IMR-90 (cell line): Measurements from ENCODE around the gene RANBP6. TPM values are rescaled to one million over a fixed set of nuclear protein-coding genes. Genes with fewer than 3 reads are reported as not detected.

Source experiments
- ATAC-seq: fragments of 200-7000 bp; cut with Tn5 transposase; 2 replicates; pipeline ENCODE4 v1.9.1; 2020; ENCODE audit warnings: low read depth, mild to moderate bottlenecking, moderate library complexity
- BruUV-seq: library from RNA; stranded (reverse); fragments of 400-500 nt; replicated peaks from 2 replicates; lab custom pipeline; 2021; lab: Mats Ljungman, UMichigan
- CTCF ChIA-PET: fragments of 300-600 bp; formaldehyde crosslinking; extraction: SDS; loops from one replicate; lab custom pipeline; 2021; ENCODE audit warnings: antibody characterized with exemption; lab: Yijun Ruan, JAX
- POLR2A ChIA-PET: fragments of 300-600 bp; sonication (Branson Sonifier 250); formaldehyde crosslinking; loops from one replicate; lab custom pipeline; 2022; ENCODE audit warnings: antibody characterized with exemption; ENCODE audit not compliant: unreplicated experiment; lab: Charles Lee
- DNase-seq: peaks from one replicate; pipeline ENCODE4 v3.0.0; 2013
- H2AFZ ChIP-seq: replicated peaks from 2 replicates; pipeline ENCODE3; 2013; ENCODE audit warnings: low read length, mild to moderate bottlenecking; ENCODE audit not compliant: poor library complexity
- H2AK5ac ChIP-seq: 2 replicates; pipeline ENCODE4 v1.6.1; 2013; ENCODE audit warnings: low read depth, low read length, inconsistent platforms
- H2AK9ac ChIP-seq: replicated peaks from 2 replicates; pipeline ENCODE3; 2013; ENCODE audit warnings: mild to moderate bottlenecking, low read depth, low read length, moderate library complexity; ENCODE audit not compliant: poor library complexity
- H2BK120ac ChIP-seq: 2 replicates; pipeline ENCODE4 v1.6.1; 2013; ENCODE audit warnings: low read depth, low read length, inconsistent platforms
- H2BK15ac ChIP-seq: 3 replicates; pipeline ENCODE4 v1.6.1; 2013; ENCODE audit warnings: low read depth, low read length, inconsistent platforms
- H2BK20ac ChIP-seq: 2 replicates; pipeline ENCODE4 v1.6.1; 2013; ENCODE audit warnings: low read depth, mild to moderate bottlenecking, inconsistent platforms, low read length, moderate library complexity
- H2BK5ac ChIP-seq: 2 replicates; pipeline ENCODE4 v1.6.1; 2013; ENCODE audit warnings: mild to moderate bottlenecking, low read depth, low read length, inconsistent platforms; ENCODE audit not compliant: poor library complexity, severe bottlenecking
- H3K14ac ChIP-seq: replicated peaks from 2 replicates; pipeline ENCODE4 v1.6.1; 2013; ENCODE audit warnings: low read depth, low read length, inconsistent platforms
- H3K18ac ChIP-seq: 2 replicates; pipeline ENCODE4 v1.6.1; 2013; ENCODE audit warnings: low read depth, low read length, control low read depth
- H3K23ac ChIP-seq: 2 replicates; pipeline ENCODE4 v1.6.1; 2013; ENCODE audit warnings: low read depth, low read length, inconsistent platforms
- H3K27ac ChIP-seq: 2 replicates; pipeline ENCODE4 v1.5.1; 2013; ENCODE audit warnings: mild to moderate bottlenecking, control low read depth, low read length; ENCODE audit not compliant: insufficient read depth
- H3K27me3 ChIP-seq: 2 replicates; pipeline ENCODE4 v1.6.1; 2013; ENCODE audit warnings: low read length; ENCODE audit not compliant: control insufficient read depth, insufficient read depth
- H3K36me3 ChIP-seq: 2 replicates; pipeline ENCODE4 v1.6.1; 2013; ENCODE audit warnings: low read length, mixed read lengths; ENCODE audit not compliant: control insufficient read depth, insufficient read depth
- H3K4ac ChIP-seq: 2 replicates; pipeline ENCODE4 v1.6.1; 2013; ENCODE audit warnings: low read depth, low read length, inconsistent platforms
- H3K4me1 ChIP-seq: 2 replicates; pipeline ENCODE4 v1.6.1; 2013; ENCODE audit warnings: low read length, mixed read lengths; ENCODE audit not compliant: control insufficient read depth, insufficient read depth
- H3K4me2 ChIP-seq: 2 replicates; pipeline ENCODE4 v1.6.1; 2013; ENCODE audit warnings: low read depth, mild to moderate bottlenecking, control low read depth, low read length, moderate library complexity
- H3K4me3 ChIP-seq: 2 replicates; pipeline ENCODE4 v1.5.1; 2013; ENCODE audit warnings: low read depth, mild to moderate bottlenecking, control low read depth, low read length, moderate library complexity; ENCODE audit not compliant: insufficient read depth
- H3K56ac ChIP-seq: 2 replicates; pipeline ENCODE4 v1.6.1; 2013; ENCODE audit warnings: low read length, inconsistent platforms; ENCODE audit not compliant: insufficient read depth; ENCODE audit errors: extremely low read depth
- H3K79me1 ChIP-seq, 2 experiments: 2 replicates each; pipeline ENCODE4 v1.6.1; 2013; ENCODE audit warnings: low read length in 2 of 2, inconsistent platforms in 1 of 2, low read depth in 1 of 2
- H3K9ac ChIP-seq: 2 replicates; pipeline ENCODE4 v1.6.1; 2013; ENCODE audit warnings: low read depth, low read length, control low read depth
- H3K9me1 ChIP-seq: 2 replicates; pipeline ENCODE4 v1.6.1; 2013; ENCODE audit warnings: low read length, inconsistent platforms; ENCODE audit not compliant: insufficient read depth
- H3K9me3 ChIP-seq: 2 replicates; pipeline ENCODE4 v1.6.1; 2013; ENCODE audit warnings: low read length; ENCODE audit not compliant: control insufficient read depth, insufficient read depth
- H4K20me1 ChIP-seq: 2 replicates; pipeline ENCODE4 v1.6.1; 2013; ENCODE audit warnings: low read length, inconsistent platforms; ENCODE audit not compliant: insufficient read depth
- H4K5ac ChIP-seq: 2 replicates; pipeline ENCODE4 v1.6.1; 2013; ENCODE audit warnings: mild to moderate bottlenecking, low read depth, low read length, control low read depth
- H4K8ac ChIP-seq, 2 experiments: 2 replicates each; pipeline ENCODE4 v1.6.1; 2013; ENCODE audit warnings: low read depth in 2 of 2, low read length in 2 of 2, control low read depth in 1 of 2, inconsistent platforms in 1 of 2
- H4K91ac ChIP-seq: 2 replicates; pipeline ENCODE4 v1.6.1; 2013; ENCODE audit warnings: low read depth, low read length, inconsistent platforms; ENCODE audit not compliant: insufficient read depth
- WGBS, 2 experiments: methylation state at CpG; one replicate each; pipeline versions ENCODE4 v1.1.5 to v1.1.7; 2013; ENCODE audit warnings: missing lambda C conversion rate in 2 of 2; ENCODE audit not compliant: insufficient read length in 1 of 2; ENCODE audit errors: extremely low coverage in 2 of 2; 5-methylcytosine and 5-hydroxymethylcytosine counted together
- dilution Hi-C: fragments of 300-500 bp; cut with HindIII; formaldehyde crosslinking; loops from one replicate; pipeline ENCODE4 v1.14.3; 2018; ENCODE audit warnings: low sequenced_read_pairs; ENCODE audit not compliant: unreplicated experiment
- in situ Hi-C: fragments of 300-500 bp; cut with MboI; formaldehyde crosslinking; loops from 3 replicates; pipeline ENCODE4 v1.14.3; 2019; ENCODE audit warnings: low sequenced_read_pairs, inconsistent platforms, mixed read lengths
- intact Hi-C: fragments of 100-400 bp; cut with micrococcal nuclease; formaldehyde crosslinking; loops from 2 replicates; pipeline ENCODE4 v1.10.0; 2022
- polyA plus RNA-seq, 3 experiments: library from polyadenylated mRNA; depleted of rRNA; stranded (reverse); fragments of >200 nt; gene quantifications; 2 replicates each; pipeline ENCODE4 v1.2.3, GENCODE V29; 2012; ENCODE audit warnings: low replicate concordance in 1 of 3
- total RNA-seq: library from RNA; depleted of rRNA; stranded (reverse); fragments of >200 nt; gene quantifications from 2 replicates; pipeline ENCODE4 v1.2.3, GENCODE V29; 2012
- TF ChIP-seq, protein P1 (sequence below): conservative IDR thresholded peaks from 2 replicates; pipeline ENCODE4 v1.5.1; 2012; ENCODE audit warnings: mild to moderate bottlenecking, low read depth, low read length, improper control_type of control experiment

RANBP6 gene
- total and polyA plus RNA-seq, 2 of the 4 experiments (the other 2 are of a cell fraction) = 7.5 to 42.3 TPM

DNA sequence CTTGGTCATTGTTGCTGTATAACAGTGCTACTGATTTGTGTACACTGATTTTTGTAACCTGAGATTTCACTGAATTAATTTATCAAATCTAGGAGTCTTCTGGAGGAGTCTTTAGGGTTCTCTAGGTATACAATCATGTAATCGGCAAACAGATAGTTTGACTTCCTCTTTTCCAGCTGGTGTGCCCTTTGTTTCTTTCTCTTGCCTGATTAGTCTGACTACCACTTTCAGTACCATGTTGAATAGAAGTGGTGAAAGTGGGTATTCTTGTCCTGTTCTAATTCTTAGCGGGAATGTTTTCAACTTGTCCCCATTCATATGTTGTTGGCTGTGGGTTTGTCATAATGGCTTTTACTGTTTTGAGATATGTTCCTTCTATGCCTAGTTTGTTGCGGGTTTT is 24.7 kb upstream of the RANBP6 start:
- H2AK9ac ChIP-seq = no peak overlapping the region
- no CpG with 5 or more reads among the region's 3 CpGs for WGBS, 2 experiments
- BruUV-seq = no TSS peak
- no peak overlapping the region for H2AK5ac ChIP-seq
- H3K36me3 ChIP-seq = no peaks in the 10 kb centered on the region
- no peak overlapping the region for H2BK20ac ChIP-seq
- no peak overlapping the region for H3K27ac ChIP-seq
- H3K79me1 ChIP-seq = no peaks in the 10 kb centered on the region
- H2AFZ ChIP-seq = no peak overlapping the region
- H2BK5ac ChIP-seq = no peak overlapping the region
- H3K18ac ChIP-seq = no peak overlapping the region
- no peak overlapping the region for H3K14ac ChIP-seq
- TF ChIP-seq, protein P1, sequence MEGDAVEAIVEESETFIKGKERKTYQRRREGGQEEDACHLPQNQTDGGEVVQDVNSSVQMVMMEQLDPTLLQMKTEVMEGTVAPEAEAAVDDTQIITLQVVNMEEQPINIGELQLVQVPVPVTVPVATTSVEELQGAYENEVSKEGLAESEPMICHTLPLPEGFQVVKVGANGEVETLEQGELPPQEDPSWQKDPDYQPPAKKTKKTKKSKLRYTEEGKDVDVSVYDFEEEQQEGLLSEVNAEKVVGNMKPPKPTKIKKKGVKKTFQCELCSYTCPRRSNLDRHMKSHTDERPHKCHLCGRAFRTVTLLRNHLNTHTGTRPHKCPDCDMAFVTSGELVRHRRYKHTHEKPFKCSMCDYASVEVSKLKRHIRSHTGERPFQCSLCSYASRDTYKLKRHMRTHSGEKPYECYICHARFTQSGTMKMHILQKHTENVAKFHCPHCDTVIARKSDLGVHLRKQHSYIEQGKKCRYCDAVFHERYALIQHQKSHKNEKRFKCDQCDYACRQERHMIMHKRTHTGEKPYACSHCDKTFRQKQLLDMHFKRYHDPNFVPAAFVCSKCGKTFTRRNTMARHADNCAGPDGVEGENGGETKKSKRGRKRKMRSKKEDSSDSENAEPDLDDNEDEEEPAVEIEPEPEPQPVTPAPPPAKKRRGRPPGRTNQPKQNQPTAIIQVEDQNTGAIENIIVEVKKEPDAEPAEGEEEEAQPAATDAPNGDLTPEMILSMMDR = no peak
- no peak for ATAC-seq
- CTCF ChIA-PET = interaction anchor here (1.6 kb wide), 1 partner anchor 14 kb away, joined by 5 read pairs; no protein-coding TSS in a partner anchor
- dilution Hi-C loops (no loop called here), intact Hi-C loops (no loop called here), in situ Hi-C loops (no loop called here)
- no peak for DNase-seq
- H3K27me3 ChIP-seq = peaks cover 4% of the 10 kb centered on the region
- H3K4me1 ChIP-seq = no peaks in the 10 kb centered on the region
- POLR2A ChIA-PET = no interaction called here
- no peaks in the 10 kb centered on the region for H3K9me3 ChIP-seq
- no peak overlapping the region for H2BK120ac ChIP-seq
- no peak overlapping the region for H4K5ac ChIP-seq
- H4K20me1 ChIP-seq = no peaks in the 10 kb centered on the region
- H3K4me2 ChIP-seq = no peak overlapping the region
- no peaks in the 10 kb centered on the region; the same call in 1 of the 2 replicates for H3K9me1 ChIP-seq
- H4K8ac ChIP-seq = no peak overlapping the region
- H3K4ac ChIP-seq = no peak overlapping the region
- H3K4me3 ChIP-seq = no peak overlapping the region
- H2BK15ac ChIP-seq = no peak overlapping the region
- no peak overlapping the region for H3K56ac ChIP-seq
- no peak overlapping the region for H3K23ac ChIP-seq
- no peak overlapping the region for H3K9ac ChIP-seq
- H4K91ac ChIP-seq = no peak overlapping the region
